ENCODE measurements around the gene RNF181. TPM values are rescaled to one million over a fixed set of nuclear protein-coding genes. Genes with fewer than 3 reads are reported as not detected.

RNF181 gene
- total and polyA plus RNA-seq, 2 of the 13 experiments (the other 11 are each of a cell fraction or from before 2014, with no cell fraction given): 224 to 578 TPM

GRCh38 chr2:85561280-85562212 lies 34.0 kb upstream of the RNF181 start, which contains the start of gene GGCX (continued):
- peak; percentile 85 for TF ChIP-seq ZNF574 (CRISPR knock-in tag; IDR thresholded peaks at IDR 0.05)
- peak; percentile 84 for TF ChIP-seq SNAPC2 (CRISPR knock-in tag; IDR thresholded peaks at IDR 0.05)
- peak; percentile 60; the same call in 1 of the 2 replicates for TF ChIP-seq NFKB2 (CRISPR knock-in tag; IDR thresholded peaks at IDR 0.05; ENCODE audit: borderline replicate concordance)
- TF ChIP-seq ZNF563 (CRISPR knock-in tag; IDR thresholded peaks at IDR 0.05): peak; percentile 99
- TF ChIP-seq PAX8 (CRISPR knock-in tag; IDR thresholded peaks at IDR 0.05; ENCODE audit: borderline replicate concordance): 0 out of 2 replicates have a peak, but pooled peaks have one; percentile 81
- TF ChIP-seq PPARG (CRISPR knock-in tag; conservative IDR thresholded peaks at IDR 0.05): peak; percentile 83
- peak; percentile 18 for TF ChIP-seq ZNF335 (CRISPR knock-in tag; IDR thresholded peaks at IDR 0.05)
- peak; percentile 96 for TF ChIP-seq XRCC5 (optimal IDR thresholded peaks at IDR 0.05; ENCODE audit: low read length)
- no peak for TF ChIP-seq ZNF841 (CRISPR knock-in tag; IDR thresholded peaks at IDR 0.05; ENCODE audit: borderline replicate concordance)
- TF ChIP-seq TMF1 (CRISPR knock-in tag; IDR thresholded peaks at IDR 0.05; ENCODE audit: low read depth): no peak
- TF ChIP-seq ZNF317 (CRISPR knock-in tag; IDR thresholded peaks at IDR 0.05): peak; percentile 86
- TF ChIP-seq ZSCAN12 (CRISPR knock-in tag; IDR thresholded peaks at IDR 0.05): no peak
- TF ChIP-seq SNAI1 (CRISPR knock-in tag; IDR thresholded peaks at IDR 0.05; ENCODE audit: borderline replicate concordance): peak; percentile 53; the same call in 1 of the 2 replicates
- no peak for TF ChIP-seq ZNF773 (CRISPR knock-in tag; IDR thresholded peaks at IDR 0.05; ENCODE audit: borderline replicate concordance)
- 0 out of 2 replicates have a peak, but pooled peaks have one; percentile 79 for TF ChIP-seq ZNF296 (CRISPR knock-in tag; conservative IDR thresholded peaks at IDR 0.05)
- peak; percentile 92; the same call in 1 of the 2 replicates for TF ChIP-seq ZNF275 (CRISPR knock-in tag; IDR thresholded peaks at IDR 0.05; ENCODE audit: borderline replicate concordance)
- TF ChIP-seq PRDM4 (CRISPR knock-in tag; IDR thresholded peaks at IDR 0.05; ENCODE audit: borderline replicate concordance): peak; percentile 73; the same call in 1 of the 2 replicates
- peak; percentile 80 for TF ChIP-seq TAF15 (IDR thresholded peaks at IDR 0.05; ENCODE audit: low read depth, low read length, poor library complexity, severe bottlenecking)
- peak; percentile 70 for TF ChIP-seq ESRRA (CRISPR knock-in tag; IDR thresholded peaks at IDR 0.05; ENCODE audit: low read depth)
- no peak for TF ChIP-seq E2F2 (CRISPR knock-in tag; IDR thresholded peaks at IDR 0.05; ENCODE audit: borderline replicate concordance)
- TF ChIP-seq GATAD2A (CRISPR knock-in tag; IDR thresholded peaks at IDR 0.05): peak; percentile 56; the same call in 1 of the 2 replicates
